GM10266 (cell line): ENCODE results near the gene SNIP1.
"Not testable (repeated sequence)": the region's sequence is repeated elsewhere in the genome, so short reads cannot be mapped to it uniquely, and the experiment has no call there.

Experiments used
- DNase-seq: peaks from one replicate; pipeline ENCODE4 v3.0.0; 2012; ENCODE audit errors: extremely low spot score
- TF ChIP-seq, protein P1 (sequence below): IDR thresholded peaks from 2 replicates; pipeline ENCODE4 v1.5.1; 2012; ENCODE audit warnings: mild to moderate bottlenecking, low read depth; ENCODE audit not compliant: control insufficient read depth, insufficient read depth; ENCODE audit errors: missing control alignments

The SNIP1 gene

DNA sequence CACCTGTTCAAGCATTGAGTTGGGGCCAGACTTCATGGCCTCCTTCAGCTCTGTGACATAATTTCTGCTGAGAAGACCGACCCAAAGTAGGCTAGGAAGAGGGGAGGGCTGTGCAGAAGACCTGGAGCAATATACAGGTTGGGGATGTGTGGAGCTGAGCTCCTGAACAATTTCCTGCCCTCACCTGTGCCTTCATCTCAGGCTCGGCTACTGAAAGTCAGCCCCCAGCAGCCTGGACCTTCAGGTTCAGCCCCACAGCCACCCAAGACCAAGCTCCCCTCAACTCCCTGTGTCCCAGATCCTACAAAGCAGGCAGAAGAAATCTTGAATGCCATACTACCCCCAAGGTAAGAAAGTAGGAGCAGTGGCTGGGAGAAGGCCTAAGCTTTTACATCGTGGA, 3.3 kb upstream of the SNIP1 start:
- DNase-seq = no peak
- TF ChIP-seq, protein P1, sequence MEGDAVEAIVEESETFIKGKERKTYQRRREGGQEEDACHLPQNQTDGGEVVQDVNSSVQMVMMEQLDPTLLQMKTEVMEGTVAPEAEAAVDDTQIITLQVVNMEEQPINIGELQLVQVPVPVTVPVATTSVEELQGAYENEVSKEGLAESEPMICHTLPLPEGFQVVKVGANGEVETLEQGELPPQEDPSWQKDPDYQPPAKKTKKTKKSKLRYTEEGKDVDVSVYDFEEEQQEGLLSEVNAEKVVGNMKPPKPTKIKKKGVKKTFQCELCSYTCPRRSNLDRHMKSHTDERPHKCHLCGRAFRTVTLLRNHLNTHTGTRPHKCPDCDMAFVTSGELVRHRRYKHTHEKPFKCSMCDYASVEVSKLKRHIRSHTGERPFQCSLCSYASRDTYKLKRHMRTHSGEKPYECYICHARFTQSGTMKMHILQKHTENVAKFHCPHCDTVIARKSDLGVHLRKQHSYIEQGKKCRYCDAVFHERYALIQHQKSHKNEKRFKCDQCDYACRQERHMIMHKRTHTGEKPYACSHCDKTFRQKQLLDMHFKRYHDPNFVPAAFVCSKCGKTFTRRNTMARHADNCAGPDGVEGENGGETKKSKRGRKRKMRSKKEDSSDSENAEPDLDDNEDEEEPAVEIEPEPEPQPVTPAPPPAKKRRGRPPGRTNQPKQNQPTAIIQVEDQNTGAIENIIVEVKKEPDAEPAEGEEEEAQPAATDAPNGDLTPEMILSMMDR = no peak

DNA sequence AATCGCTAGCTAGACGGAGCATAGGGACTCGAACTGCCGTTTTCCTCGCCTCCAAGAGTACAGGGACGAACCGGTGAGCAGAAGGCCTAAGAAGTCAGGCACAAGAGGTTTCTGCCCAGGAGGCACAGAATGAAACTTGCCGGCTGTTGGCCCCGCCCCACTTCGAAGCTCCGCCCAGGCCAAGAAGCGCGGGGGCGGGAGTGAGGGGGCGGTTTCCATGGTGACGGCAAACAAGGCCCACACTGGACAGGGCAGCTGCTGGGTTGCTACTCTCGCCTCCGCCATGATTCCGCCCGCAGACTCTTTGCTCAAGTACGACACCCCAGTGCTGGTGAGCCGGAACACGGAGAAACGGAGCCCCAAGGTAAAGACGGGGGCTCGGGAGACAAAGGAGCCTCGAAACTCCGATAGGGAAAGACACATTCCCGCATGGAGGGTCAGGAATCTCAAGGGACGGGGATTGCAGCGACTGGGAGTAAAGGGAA, 2.7 kb upstream of the SNIP1 start, which contains the start of gene DNALI1:
Gene DNALI1 (plus strand): TSS at position 229 of the 485 bp plus-strand sequence. CDS start 55 bp downstream, at position 284.
- TF ChIP-seq, protein P1 = no peak
- peak; percentile 55 for DNase-seq

DNA sequence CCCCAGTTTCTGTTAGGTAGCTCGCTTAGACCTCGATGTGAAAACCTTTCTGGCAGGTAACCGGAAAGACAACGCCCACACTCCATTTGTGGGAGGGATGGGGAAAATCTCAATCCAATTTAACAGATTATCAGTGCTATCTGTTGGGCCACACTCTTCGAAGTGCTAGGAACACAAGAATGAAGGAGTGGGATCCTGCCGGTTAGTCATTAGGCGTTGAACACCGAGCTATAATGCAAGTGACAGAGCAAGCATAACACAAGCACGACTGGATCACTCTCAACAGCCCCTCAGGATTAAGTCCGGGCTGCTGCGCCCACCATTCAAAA, 531 bp downstream of the SNIP1 start:
- TF ChIP-seq, protein P1 = no peak

DNA sequence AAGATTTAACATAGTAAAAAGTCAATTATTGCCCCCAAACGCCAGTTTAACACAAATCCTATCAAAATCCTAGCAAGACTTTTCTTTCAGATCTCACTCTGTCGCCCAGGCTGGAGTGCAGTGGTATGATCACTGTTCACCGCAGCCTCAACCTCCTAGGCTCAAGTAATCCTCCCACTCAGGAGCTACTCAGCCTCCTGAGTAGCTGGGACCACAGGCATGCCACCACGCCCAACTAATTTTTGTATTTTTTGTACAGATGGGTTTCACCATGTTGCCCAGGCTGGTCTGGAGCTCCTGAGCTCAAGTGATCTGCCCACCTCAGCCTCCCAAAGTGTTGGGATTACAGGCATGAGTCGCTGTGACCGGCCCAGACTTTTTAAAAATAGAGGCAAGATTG, 4.8 kb downstream of the SNIP1 start:
- DNase-seq = no peak
- TF ChIP-seq, protein P1 = no peak

More for the DNA sequence above, 531 bp downstream of the SNIP1 start:
- no peak for DNase-seq

DNA sequence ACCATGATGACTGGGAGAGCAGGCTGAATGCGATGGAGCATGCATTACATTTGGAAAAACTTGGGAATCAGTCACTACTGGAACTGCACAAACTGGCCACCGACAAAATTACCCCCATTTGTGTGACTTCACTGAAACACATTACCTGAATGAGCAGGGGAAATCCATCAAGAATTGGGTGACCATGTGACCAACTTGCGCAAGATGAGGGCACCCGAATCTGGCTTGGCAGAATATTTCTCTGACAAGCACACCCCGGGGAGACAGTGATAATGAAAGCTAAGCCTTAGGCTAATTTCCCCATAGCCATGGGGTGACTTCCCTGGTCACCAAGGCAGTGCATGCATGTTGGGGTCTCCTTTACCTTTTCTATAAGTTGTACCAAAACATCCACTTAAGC, 9.1 kb downstream of the SNIP1 start:
- DNase-seq = no peak
- TF ChIP-seq, protein P1 = no peak

DNA sequence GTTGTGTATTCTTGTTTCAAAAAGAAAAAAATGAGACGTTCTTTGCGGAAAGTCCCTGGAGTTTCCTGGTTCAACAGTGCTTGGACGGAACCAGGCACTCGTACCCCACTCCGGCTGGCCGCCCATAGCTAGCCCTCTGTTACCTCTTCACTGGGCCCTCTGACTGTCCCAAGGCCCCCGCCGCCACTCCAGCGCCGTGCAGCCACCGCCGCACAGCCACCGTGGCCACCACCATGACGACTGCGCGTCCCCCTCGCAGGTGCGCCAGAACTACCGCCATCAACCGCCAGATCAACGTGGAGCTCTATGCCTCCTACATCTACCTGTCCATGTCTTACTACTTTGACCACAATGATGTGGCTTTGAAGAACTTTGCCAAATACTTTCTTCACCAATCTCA, 9.6 kb downstream of the SNIP1 start:
- TF ChIP-seq, protein P1 = no peak
- DNase-seq = no peak

DNA sequence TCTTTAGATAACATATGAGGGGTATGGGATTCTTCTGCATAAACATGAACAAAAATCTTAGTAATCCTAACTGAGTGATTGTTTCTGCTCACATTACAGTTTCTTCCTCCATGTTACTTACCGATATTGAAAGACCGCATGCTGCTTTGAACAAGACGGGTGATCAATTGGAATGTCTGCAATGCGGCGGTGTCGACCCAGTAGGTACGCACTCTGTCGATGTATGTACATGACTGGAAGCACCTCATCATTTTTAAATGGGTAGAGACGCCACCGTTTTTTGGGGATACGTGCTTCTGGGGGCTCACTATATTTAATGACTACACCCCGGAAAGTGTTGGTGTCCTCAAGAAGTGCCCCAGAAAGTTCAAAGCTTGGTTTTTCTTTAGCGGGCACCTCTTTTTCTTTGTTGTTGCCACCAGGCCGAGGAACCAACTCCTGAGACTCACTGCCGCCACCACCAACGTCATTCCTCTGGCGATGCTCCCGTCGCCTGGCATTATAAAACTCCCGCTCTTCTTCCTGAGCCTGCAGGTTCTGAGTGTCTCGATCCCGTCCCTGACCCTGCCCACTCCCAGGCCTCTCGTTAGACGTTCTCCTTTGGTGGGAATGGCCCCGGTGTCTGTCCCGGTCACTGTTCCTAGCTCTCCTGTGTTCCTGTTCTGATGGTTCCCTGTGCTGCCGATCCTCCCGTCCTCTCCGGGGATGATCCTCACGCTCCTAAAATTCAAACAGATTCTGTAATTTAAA, 13.9 kb downstream of the SNIP1 start:
- TF ChIP-seq, protein P1 = no peak
- no peak for DNase-seq

DNA sequence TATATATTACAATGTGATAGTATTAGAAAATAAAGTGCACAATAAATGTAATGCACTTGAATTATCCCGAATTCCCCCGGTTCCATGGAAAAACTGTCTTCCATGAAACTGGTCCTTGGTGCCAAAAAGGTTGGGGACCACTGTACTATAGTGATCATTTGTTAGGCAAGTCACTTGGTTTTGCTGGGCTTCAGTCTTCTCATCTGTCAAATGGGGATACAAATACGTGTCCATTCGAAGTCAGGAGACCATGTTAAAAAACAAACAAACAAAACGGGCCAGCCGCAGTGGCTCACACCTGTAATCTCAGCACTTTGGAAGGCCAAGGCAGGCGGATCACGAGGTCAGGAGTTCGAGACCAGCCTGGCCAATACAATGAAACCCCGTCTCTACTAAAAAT, 14.9 kb downstream of the SNIP1 start:
- not testable (repeated sequence) for DNase-seq
